ENCODE measurements around the gene RAB10. TPM values are rescaled to one million over a fixed set of nuclear protein-coding genes. Genes with fewer than 3 reads are reported as not detected.

The RAB10 gene
- polyA plus RNA-seq, 1 donor from 2014 or later: 169 TPM

DNA sequence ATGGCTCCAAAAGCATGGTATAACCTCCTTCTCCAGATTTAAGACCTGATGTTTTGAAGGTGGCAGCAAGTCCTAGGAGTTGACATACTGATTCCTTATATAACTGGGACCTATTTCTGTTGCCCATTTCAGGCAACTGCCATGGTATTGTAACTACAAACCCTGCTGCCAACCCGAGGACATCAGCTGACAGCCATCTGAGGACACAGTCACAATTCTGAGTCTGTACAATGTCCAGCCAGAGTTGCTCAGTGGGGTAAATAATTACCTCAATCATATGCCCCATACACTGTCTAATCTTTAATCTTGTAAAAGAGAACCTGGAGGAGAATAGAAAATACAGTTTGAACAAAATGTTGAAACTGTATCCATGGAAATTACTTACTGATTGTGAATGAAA, 130.3 kb downstream of the RAB10 start:
- Histone ChIP-seq H3K79me2 (replicated peaks; ENCODE audit: insufficient read depth, low read length) (no peaks in the 10 kb centered on the region), H3K36me3 (ENCODE audit: insufficient read depth, low read length) (no peaks in the 10 kb centered on the region), H3K27ac (ENCODE audit: low read length) (no peak overlapping the region), H3F3A (ENCODE audit: insufficient read depth, low read length, poor library complexity, severe bottlenecking) (no peaks in the 10 kb centered on the region), H3K9me3 (ENCODE audit: low read length) (no peaks in the 10 kb centered on the region), H3K4me2 (ENCODE audit: low read length) (no peak overlapping the region), H3K9ac (ENCODE audit: low read length) (no peak overlapping the region), H3K27me3 (ENCODE audit: insufficient read depth, low read depth, low read length) (no peaks in the 10 kb centered on the region), H3K9me2 (ENCODE audit: insufficient read depth, low read length) (no peaks in the 10 kb centered on the region), H2AFZ (ENCODE audit: low read depth, low read length) (no peak overlapping the region), H3K4me3 (ENCODE audit: low read length) (no peak overlapping the region), H4K20me1 (ENCODE audit: insufficient read depth) (no peaks in the 10 kb centered on the region)
- TF ChIP-seq EP300 (conservative IDR thresholded peaks at IDR 0.05; ENCODE audit: poor library complexity, severe bottlenecking) (no peak), EZH2 (IDR thresholded peaks at IDR 0.05; ENCODE audit: borderline replicate concordance, insufficient read depth, low read length, poor library complexity, severe bottlenecking) (no peak), SMC3 (conservative IDR thresholded peaks at IDR 0.05; ENCODE audit: poor library complexity) (no peak), POLR2AphosphoS5 (IDR thresholded peaks at IDR 0.05) (no peak), MXI1 (conservative IDR thresholded peaks at IDR 0.05; ENCODE audit: poor library complexity, severe bottlenecking) (no peak), TAF1 (IDR thresholded peaks at IDR 0.05; ENCODE audit: low read depth) (no peak), RAD21 (conservative IDR thresholded peaks at IDR 0.05) (no peak)
- TF ChIP-seq, protein P1, sequence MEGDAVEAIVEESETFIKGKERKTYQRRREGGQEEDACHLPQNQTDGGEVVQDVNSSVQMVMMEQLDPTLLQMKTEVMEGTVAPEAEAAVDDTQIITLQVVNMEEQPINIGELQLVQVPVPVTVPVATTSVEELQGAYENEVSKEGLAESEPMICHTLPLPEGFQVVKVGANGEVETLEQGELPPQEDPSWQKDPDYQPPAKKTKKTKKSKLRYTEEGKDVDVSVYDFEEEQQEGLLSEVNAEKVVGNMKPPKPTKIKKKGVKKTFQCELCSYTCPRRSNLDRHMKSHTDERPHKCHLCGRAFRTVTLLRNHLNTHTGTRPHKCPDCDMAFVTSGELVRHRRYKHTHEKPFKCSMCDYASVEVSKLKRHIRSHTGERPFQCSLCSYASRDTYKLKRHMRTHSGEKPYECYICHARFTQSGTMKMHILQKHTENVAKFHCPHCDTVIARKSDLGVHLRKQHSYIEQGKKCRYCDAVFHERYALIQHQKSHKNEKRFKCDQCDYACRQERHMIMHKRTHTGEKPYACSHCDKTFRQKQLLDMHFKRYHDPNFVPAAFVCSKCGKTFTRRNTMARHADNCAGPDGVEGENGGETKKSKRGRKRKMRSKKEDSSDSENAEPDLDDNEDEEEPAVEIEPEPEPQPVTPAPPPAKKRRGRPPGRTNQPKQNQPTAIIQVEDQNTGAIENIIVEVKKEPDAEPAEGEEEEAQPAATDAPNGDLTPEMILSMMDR (IDR thresholded peaks at IDR 0.05; ENCODE audit: poor library complexity, severe bottlenecking): no peak
- TF ChIP-seq, protein P2, sequence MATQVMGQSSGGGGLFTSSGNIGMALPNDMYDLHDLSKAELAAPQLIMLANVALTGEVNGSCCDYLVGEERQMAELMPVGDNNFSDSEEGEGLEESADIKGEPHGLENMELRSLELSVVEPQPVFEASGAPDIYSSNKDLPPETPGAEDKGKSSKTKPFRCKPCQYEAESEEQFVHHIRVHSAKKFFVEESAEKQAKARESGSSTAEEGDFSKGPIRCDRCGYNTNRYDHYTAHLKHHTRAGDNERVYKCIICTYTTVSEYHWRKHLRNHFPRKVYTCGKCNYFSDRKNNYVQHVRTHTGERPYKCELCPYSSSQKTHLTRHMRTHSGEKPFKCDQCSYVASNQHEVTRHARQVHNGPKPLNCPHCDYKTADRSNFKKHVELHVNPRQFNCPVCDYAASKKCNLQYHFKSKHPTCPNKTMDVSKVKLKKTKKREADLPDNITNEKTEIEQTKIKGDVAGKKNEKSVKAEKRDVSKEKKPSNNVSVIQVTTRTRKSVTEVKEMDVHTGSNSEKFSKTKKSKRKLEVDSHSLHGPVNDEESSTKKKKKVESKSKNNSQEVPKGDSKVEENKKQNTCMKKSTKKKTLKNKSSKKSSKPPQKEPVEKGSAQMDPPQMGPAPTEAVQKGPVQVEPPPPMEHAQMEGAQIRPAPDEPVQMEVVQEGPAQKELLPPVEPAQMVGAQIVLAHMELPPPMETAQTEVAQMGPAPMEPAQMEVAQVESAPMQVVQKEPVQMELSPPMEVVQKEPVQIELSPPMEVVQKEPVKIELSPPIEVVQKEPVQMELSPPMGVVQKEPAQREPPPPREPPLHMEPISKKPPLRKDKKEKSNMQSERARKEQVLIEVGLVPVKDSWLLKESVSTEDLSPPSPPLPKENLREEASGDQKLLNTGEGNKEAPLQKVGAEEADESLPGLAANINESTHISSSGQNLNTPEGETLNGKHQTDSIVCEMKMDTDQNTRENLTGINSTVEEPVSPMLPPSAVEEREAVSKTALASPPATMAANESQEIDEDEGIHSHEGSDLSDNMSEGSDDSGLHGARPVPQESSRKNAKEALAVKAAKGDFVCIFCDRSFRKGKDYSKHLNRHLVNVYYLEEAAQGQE (IDR thresholded peaks at IDR 0.05; ENCODE audit: borderline replicate concordance): no peak

GRCh38 chr2:26164641-26165211, 130.8 kb downstream of the RAB10 start:
- H3K4me2 ChIP-seq (ENCODE audit: low read length): no peak overlapping the region
- H3K79me2 ChIP-seq (replicated peaks; ENCODE audit: insufficient read depth, low read length): no peaks in the 10 kb centered on the region
- no peak overlapping the region for H3K9ac ChIP-seq (ENCODE audit: low read length)
- H4K20me1 ChIP-seq (ENCODE audit: insufficient read depth): no peaks in the 10 kb centered on the region
- no peaks in the 10 kb centered on the region for H3K36me3 ChIP-seq (ENCODE audit: insufficient read depth, low read length)
- H3F3A ChIP-seq (ENCODE audit: insufficient read depth, low read length, poor library complexity, severe bottlenecking): no peaks in the 10 kb centered on the region
- no peaks in the 10 kb centered on the region for H3K9me2 ChIP-seq (ENCODE audit: insufficient read depth, low read length)
- no peak overlapping the region for H3K4me3 ChIP-seq (ENCODE audit: low read length)
- H2AFZ ChIP-seq (ENCODE audit: low read depth, low read length): no peak overlapping the region
- H3K27ac ChIP-seq (ENCODE audit: low read length): no peak overlapping the region
- no peaks in the 10 kb centered on the region for H3K27me3 ChIP-seq (ENCODE audit: insufficient read depth, low read depth, low read length)
- no peaks in the 10 kb centered on the region for H3K9me3 ChIP-seq (ENCODE audit: low read length)
- TF ChIP-seq EP300 (conservative IDR thresholded peaks at IDR 0.05; ENCODE audit: poor library complexity, severe bottlenecking): no peak
- TF ChIP-seq RAD21 (conservative IDR thresholded peaks at IDR 0.05): no peak
- no peak for TF ChIP-seq SMC3 (conservative IDR thresholded peaks at IDR 0.05; ENCODE audit: poor library complexity)
- no peak for TF ChIP-seq POLR2AphosphoS5 (IDR thresholded peaks at IDR 0.05)
- TF ChIP-seq, protein P1 (IDR thresholded peaks at IDR 0.05; ENCODE audit: poor library complexity, severe bottlenecking): no peak
- TF ChIP-seq MXI1 (conservative IDR thresholded peaks at IDR 0.05; ENCODE audit: poor library complexity, severe bottlenecking): no peak
